HL-60/S4 (cell line): Measurements from ENCODE around the gene SETD1A.

Experiments used
- in situ Hi-C: fragments of 300-500 bp; cut with MboI; formaldehyde crosslinking; loops from 2 replicates; pipeline ENCODE4 v1.14.3; 2022; ENCODE audit warnings: low sequenced_read_pairs

SETD1A gene

DNA sequence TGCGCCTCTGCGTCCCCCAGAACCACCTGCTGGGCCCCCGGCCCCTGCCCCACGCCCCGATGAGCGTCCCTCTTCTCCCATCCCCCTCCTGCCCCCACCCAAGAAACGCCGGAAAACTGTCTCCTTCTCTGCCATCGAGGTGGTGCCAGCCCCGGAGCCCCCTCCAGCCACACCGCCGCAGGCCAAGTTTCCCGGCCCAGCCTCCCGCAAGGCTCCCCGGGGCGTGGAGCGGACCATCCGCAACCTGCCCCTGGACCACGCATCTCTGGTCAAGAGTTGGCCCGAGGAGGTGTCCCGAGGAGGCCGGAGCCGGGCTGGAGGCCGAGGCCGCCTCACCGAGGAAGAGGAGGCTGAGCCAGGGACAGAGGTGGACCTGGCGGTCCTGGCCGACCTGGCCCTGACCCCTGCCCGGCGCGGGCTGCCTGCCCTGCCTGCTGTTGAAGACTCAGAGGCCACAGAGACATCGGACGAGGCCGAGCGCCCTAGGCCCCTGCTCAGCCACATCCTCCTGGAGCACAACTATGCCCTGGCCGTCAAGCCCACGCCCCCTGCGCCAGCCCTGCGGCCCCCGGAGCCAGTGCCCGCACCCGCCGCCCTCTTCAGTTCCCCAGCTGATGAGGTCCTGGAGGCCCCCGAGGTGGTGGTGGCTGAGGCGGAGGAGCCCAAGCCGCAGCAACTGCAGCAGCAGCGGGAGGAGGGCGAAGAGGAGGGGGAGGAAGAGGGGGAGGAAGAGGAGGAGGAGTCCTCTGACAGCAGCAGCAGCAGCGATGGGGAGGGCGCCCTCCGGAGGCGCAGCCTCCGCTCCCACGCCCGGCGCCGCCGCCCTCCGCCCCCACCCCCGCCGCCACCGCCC, 21.8 kb downstream of the SETD1A start:
- in situ Hi-C loops = no loop called here

GRCh38 chr16:30980023-30980371, 22.4 kb downstream of the SETD1A start:
- in situ Hi-C loops = no loop called here

GRCh38 chr16:30980434-30980833, 22.9 kb downstream of the SETD1A start:
- in situ Hi-C loops = no loop called here

GRCh38 chr16:30980959-30981358, 23.4 kb downstream of the SETD1A start:
- in situ Hi-C loops = no loop called here

DNA sequence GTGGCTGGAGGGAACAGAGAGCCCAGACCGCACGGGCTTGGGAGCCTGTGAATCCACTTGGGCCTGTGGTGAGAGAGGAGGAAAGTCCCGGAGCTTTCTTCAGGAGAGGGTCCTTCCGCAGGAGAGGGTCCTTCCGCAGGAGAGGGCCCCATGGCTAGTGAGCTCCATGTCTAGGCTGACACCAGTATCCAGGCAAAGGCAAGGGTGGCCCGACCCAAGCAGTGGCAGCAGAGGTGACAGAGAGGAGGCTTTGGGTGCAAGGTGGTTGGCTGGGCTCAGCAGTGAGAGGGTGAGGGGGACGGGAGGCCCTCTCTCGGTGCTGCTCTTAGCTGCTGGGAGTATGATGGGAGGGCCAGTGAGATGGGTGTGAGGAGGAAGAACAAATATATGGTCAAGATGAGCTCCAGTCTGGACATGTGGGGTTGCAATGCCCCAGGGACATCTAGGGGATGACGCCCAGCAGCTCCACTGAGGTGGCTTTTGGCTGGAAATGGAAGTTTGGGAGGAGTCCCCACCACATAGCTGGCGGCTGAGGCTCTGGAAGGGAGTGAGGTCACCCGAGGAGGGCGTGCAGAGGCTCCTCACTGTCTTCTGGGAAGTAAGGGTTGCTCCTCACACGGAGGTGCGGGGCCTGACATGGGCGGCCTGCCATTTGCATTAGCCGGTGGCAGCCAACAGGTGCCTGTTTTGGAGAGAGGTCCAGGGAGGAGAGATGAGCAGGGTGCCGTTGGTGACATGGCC, 25.2 kb downstream of the SETD1A start:
- in situ Hi-C loops = no loop called here

DNA sequence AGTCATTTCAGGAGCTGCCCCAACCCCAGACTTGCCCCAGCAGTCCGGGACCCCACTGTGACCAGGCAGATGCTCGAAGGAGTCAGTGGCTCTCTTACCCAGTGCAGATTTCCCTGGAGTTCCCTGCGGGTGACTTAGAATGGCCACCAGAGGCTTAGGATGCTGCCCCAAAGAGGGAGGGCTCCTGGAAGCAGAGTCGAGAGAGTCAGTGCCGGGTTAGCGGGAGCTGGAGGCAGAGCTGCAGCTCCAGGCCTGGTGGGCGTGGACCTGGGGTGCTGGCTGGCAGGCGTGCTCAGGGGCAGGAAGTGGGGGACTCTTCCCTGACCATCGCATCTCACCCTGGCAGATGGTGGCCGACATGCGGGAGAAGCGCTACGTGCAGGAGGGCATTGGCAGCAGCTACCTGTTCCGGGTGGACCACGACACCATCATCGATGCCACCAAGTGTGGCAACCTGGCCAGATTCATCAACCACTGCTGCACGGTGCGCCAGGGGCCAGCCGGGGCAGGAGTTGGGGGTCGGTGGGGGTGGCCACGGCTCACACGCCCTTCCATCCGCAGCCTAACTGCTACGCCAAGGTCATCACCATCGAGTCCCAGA, 25.8 kb downstream of the SETD1A start:
- in situ Hi-C loops = no loop called here

GRCh38 chr16:30983898-30984610, 26.5 kb downstream of the SETD1A start:
- in situ Hi-C loops = no loop called here

DNA sequence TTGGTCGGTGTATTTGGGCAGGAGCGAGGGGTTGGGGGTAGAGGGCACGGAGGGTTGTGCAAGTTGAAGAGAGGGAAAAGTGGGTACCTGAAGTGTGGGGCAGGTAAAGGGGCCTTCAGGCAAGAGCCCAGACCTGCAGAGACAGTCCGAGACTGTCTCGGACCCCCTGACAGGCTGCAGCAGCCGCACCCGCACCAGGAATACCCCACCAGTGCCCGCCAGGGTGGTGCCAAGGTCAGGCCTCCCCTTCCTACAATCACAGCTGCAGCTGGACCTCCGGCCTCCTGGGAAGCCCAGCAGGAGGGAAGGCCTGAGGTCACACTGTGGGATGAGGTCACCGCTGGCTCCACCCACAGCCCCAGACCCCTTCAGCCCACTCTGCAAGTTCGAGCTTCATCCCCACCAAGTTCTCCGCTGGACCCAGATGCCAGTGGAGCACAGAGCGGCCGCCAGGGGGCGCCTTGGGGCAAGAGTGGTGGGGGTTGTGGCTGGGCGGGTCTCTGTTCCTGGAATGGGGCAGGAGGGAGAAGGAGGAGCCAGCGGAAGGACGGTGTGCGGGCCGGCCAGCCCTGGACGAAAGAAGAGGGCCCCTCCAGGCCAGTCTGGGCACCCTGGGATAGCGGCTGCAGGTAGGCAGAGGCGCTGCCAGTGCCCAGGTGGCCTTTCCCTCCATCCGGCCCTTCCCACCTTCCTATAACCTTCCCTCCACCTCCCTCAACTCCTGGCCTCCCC, 27.3 kb downstream of the SETD1A start, which contains the start of gene HSD3B7:
HSD3B7 (plus strand) TSS at position 539 of the 732 bp plus-strand sequence. CDS start 452 bp downstream, outside the sequence.
- in situ Hi-C loops = no loop called here

DNA sequence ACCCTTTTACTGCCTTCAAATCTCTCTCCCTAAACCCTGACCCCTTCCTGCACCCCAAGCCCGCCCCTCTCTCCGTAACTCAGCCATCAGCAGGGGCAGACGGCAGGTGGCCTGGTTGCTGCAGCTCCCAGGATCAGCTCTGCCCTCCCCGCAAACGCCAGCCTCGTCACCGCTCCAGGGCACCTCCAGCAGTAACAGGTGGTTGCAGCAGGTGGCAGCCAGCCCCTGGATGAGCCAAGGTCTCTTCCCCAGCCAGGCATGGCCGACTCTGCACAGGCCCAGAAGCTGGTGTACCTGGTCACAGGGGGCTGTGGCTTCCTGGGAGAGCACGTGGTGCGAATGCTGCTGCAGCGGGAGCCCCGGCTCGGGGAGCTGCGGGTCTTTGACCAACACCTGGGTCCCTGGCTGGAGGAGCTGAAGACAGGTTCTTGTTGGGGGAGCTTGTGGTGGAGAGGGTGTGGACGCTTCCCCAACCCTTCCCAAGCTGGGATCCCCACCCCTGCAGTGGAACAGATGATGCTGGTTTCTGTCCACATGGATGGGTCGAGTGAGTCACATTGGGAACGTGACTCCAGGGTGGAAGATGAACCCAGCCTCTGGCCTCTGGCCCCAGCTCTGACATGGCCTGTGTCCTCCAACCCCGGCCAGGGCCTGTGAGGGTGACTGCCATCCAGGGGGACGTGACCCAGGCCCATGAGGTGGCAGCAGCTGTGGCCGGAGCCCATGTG, 28.0 kb downstream of the SETD1A start:
- in situ Hi-C loops = no loop called here

DNA sequence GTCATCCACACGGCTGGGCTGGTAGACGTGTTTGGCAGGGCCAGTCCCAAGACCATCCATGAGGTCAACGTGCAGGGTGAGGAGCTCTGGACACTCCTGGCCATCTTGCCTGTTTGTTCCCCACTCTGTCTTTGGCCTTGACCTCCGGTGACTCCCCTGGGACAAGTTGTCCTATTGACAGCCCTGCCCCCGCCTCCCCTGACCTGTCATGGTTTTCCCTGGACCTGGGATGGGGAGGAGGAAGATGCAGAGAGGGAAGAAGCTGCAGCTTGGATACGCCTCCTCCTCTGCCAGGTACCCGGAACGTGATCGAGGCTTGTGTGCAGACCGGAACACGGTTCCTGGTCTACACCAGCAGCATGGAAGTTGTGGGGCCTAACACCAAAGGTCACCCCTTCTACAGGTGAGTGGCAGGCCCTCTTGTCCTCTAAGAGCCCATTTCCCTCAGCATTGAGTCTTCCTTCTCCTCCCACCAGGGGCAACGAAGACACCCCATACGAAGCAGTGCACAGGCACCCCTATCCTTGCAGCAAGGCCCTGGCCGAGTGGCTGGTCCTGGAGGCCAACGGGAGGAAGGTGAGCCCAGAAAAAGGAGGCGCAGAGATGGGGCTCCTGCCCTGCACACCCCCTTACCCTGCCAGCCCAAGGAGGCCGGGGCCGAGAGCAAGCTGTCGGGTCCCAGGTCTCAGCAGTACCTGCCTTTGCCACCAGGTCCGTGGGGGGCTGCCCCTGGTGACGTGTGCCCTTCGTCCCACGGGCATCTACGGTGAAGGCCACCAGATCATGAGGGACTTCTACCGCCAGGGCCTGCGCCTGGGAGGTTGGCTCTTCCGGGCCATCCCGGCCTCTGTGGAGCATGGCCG, 28.8 kb downstream of the SETD1A start:
- in situ Hi-C loops = no loop called here

- in situ Hi-C loops = no loop called here
These were observed 30.1 kb downstream of the SETD1A start for GRCh38 chr16:30987581-30988190.

DNA sequence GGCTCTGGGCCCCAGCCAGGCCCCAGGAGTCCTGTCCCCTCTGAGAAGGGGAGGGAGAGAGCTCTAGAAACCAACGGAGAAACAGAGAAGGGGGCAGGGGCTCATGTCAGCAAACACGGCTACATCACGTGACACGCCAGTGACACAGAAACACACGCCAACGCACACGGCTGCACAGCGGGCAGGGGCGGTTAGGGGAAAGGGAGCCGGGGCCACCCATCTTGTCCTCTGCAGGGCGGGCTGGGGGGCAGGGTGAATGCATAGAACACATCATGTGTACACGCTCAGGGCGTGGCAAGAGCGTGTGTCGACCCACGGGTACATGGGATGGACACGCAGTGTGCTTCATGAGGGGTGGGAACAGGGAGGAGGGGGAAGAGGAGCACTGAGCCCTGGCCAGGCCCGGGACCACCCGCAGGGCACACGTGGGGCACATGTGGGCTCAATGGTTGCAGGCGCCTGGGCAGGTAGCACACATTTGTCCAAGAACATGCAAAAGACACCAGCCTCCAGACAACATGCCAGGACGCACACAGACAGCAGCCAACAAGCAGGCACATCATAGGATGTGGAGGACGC, 32.0 kb downstream of the SETD1A start:
- in situ Hi-C loops = no loop called here

DNA sequence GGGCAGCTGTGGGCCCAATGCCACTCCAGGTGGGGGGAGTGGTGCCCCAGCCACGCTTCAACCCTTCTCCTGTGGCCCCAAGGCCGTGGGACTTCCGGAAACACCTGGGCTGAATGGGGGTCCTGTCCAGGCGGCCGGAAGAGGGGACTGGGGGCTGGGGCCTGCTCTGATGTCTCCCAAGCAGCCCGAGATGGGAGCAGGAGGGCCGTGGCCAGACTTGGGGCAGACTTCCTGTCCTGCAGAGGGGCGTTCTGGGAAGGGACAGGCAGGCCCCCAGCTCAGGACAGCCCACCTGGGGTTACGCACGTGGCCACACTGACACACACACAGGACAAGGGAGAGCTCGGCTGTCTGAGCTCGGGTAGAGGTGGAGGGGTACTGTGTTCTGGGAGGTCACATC, 32.6 kb downstream of the SETD1A start:
- in situ Hi-C loops = no loop called here

DNA sequence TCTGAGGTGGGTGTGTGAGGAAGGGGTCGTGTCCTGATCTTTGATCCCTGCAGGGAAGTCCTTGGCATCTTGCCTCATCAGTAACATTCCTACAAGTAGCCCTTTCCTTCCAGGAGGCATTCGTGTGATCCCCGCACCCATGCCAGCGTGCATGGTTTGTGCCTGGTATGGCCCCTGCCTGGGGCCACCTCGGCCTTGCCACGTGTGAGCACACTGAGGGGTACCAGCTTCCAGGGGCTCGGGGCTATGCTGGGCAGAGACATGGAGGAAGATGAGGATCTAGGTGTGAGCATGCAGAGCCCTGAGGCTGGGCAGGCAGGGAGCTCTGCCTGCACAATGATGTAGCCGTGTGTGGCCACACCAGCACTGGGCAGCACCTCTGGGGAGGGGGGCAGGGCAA, 33.5 kb downstream of the SETD1A start:
- in situ Hi-C loops = no loop called here

DNA sequence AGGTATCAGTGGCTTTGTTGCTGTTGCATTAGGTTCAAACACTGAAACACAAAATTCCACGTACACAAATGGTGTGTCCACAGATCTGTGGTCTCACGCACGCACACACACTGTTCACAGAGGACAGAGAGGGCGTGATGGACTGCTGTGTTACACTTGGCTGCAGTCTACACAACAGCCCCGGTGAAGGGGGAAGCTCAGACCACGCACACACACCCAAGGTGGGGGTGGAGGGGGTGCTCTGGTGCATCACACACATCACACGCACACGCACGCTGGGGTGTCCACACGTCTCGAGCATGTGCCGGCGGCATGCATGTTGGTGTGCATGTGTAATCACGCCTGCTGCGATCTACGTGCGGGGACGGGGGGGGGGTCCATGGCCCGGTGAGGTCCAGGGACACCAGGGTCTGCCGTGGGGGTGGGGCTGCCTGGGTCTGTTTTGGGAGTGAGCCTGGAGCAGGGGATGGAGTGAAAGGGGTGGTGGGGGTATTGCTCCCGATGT, 34.8 kb downstream of the SETD1A start:
- in situ Hi-C loops = no loop called here

DNA sequence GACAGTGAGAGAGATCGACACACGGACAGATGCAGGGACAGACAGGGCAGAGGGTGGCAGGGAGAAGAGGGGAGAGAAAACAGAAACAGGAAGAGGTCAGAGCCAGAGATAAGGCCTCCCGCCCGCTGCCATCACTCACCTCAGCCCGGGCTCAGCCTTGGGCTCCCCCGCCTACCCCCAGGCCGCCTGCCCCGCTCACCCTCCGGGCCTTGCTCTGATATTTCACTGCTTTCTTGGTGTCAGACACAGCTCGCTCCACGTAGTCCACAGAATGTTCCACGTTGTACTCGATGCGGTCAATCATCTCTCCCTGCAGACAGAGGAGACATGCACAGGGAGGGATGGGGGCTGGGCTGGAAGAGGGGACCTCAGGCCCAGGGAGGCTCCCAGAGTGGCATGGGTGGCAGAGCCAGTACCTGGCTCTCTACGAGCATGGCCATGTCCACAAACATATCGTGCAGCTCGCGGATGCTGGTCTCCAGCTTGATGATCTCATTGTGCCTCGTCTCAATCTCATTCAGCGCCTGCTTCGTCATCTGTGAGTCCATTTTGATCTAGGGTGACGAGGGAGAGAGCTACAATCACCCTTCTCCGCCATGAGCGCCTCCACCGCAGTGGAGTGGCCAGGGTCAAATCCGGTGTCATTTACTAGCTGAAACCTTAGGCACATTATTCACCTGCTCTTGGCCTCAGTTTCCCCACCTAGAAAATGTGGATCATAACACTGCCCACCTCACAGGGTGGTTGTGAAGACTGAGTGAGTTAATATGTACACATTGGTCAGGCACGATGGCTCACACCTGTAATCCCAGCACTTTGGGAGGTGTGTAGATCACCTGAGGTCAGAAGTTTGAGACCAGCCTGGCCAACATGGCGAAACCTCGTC, 35.6 kb downstream of the SETD1A start:
- in situ Hi-C loops = no loop called here

DNA sequence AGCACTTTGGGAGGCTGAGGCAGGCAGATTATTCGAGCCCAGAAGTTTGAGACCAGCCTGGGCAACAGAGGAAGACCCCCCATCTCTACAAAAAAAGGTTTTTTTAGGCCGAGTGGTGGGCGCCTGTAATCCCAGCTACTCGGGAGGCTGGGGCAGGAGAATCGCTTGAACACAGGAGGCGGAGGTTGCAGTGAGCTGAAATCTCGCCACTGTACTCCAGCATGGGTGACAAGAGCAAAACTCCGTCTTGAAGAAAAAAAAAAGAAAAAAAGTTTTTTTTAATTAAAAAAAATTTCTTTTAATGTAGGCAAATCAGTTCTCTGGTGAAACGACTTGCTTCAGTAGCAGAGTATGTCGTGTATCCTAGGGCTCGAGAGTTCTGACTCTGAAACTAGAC, 38.4 kb downstream of the SETD1A start:
- in situ Hi-C loops = no loop called here
